ENCODE measurements around the gene CTSD. TPM values are rescaled to one million over a fixed set of nuclear protein-coding genes. Genes with fewer than 3 reads are reported as not detected.

The CTSD gene
- total and polyA plus RNA-seq, 2 of the 4 experiments (the other 2 are of a cell fraction), result 39.8 to 166 TPM

GRCh38 chr11:1745701-1746320 lies 17.9 kb downstream of the CTSD start:
- H3K23ac ChIP-seq (ENCODE audit: low read depth, low read length), result no peak overlapping the region
- H3K9ac ChIP-seq (ENCODE audit: low read depth, low read length), result no peak overlapping the region
- H3K14ac ChIP-seq (replicated peaks; ENCODE audit: low read depth, low read length), result no peak overlapping the region
- in situ Hi-C loops (cut with MboI; ENCODE audit: low sequenced_read_pairs), result no loop called here
- no peak overlapping the region for H2BK20ac ChIP-seq (ENCODE audit: low read depth, low read length)
- peaks cover 8% of the 10 kb centered on the region; the same call in 1 of the 2 replicates for H3K4me1 ChIP-seq (ENCODE audit: control insufficient read depth, insufficient read depth, low read length)
- H3K4me3 ChIP-seq (ENCODE audit: insufficient read depth, low read depth, low read length), result no peak overlapping the region
- dilution Hi-C loops (cut with HindIII; ENCODE audit: low sequenced_read_pairs, unreplicated experiment), result no loop called here
- no peak for DNase-seq
- TF ChIP-seq FOS (IDR thresholded peaks at IDR 0.05; ENCODE audit: low read depth, low read length) (no peak), RAD21 (IDR thresholded peaks at IDR 0.05; ENCODE audit: low read length) (no peak), RCOR1 (IDR thresholded peaks at IDR 0.05; ENCODE audit: insufficient replicate concordance, low read length) (no peak), ELK1 (IDR thresholded peaks at IDR 0.05; ENCODE audit: borderline replicate concordance, low read depth, low read length) (no peak), RFX5 (IDR thresholded peaks at IDR 0.05; ENCODE audit: low read depth, low read length) (no peak), CTCF (conservative IDR thresholded peaks at IDR 0.05; ENCODE audit: low read depth, low read length) (no peak), MAFK (IDR thresholded peaks at IDR 0.05; ENCODE audit: low read depth, low read length) (no peak), SMC3 (IDR thresholded peaks at IDR 0.05; ENCODE audit: low read depth, low read length) (no peak), CHD1 (IDR thresholded peaks at IDR 0.05; ENCODE audit: low read depth, low read length) (no peak), BHLHE40 (IDR thresholded peaks at IDR 0.05; ENCODE audit: low read depth, low read length) (no peak), MXI1 (IDR thresholded peaks at IDR 0.05; ENCODE audit: borderline replicate concordance, low read depth, low read length) (no peak), MAZ (IDR thresholded peaks at IDR 0.05; ENCODE audit: borderline replicate concordance, low read depth, low read length) (no peak), NFE2L2 (IDR thresholded peaks at IDR 0.05; ENCODE audit: low read depth, low read length) (no peak), POLR2A (IDR thresholded peaks at IDR 0.05; ENCODE audit: low read depth, low read length) (no peak), CEBPB (IDR thresholded peaks at IDR 0.05; ENCODE audit: low read depth, low read length) (no peak), USF2 (IDR thresholded peaks at IDR 0.05; ENCODE audit: low read depth, low read length) (no peak)
- no peak overlapping the region for H2AK5ac ChIP-seq (ENCODE audit: low read depth, low read length)
- H3K4me2 ChIP-seq (ENCODE audit: low read depth, low read length), result no peak overlapping the region
- H3K4ac ChIP-seq (ENCODE audit: low read depth, low read length), result no peak overlapping the region
- no peak overlapping the region for H2AK9ac ChIP-seq (replicated peaks; ENCODE audit: low read depth, low read length, poor library complexity)
- no peak overlapping the region for H2BK15ac ChIP-seq (ENCODE audit: low read depth, low read length)
- WGBS, 2 experiments (ENCODE audit: extremely low coverage in 2 of 2, insufficient read length in 1 of 2), result 79% methylated on average over 11 of the region's 14 CpGs; no CpG with 5 or more reads in 1 of the 2 experiments
- H3K27ac ChIP-seq (ENCODE audit: insufficient read depth, low read length), result no peak overlapping the region
- H2BK5ac ChIP-seq (ENCODE audit: low read depth, low read length, poor library complexity, severe bottlenecking), result no peak overlapping the region
- peaks cover 11% of the 10 kb centered on the region for H4K20me1 ChIP-seq (ENCODE audit: insufficient read depth, low read length)
- no peak overlapping the region for H3K18ac ChIP-seq (ENCODE audit: low read depth, low read length)
- no peak overlapping the region for H4K5ac ChIP-seq (ENCODE audit: low read depth, low read length)
- 0 out of 2 replicates have a peak, but pooled peaks cover 4% of the 10 kb centered on the region for H3K9me1 ChIP-seq (ENCODE audit: insufficient read depth, low read length)
- no peak for ATAC-seq (ENCODE audit: low read depth)
- no peak overlapping the region for H2AFZ ChIP-seq (replicated peaks; ENCODE audit: low read length, poor library complexity)
- CTCF ChIA-PET, result no interaction called here
- no peaks in the 10 kb centered on the region for H3K36me3 ChIP-seq (ENCODE audit: control insufficient read depth, insufficient read depth, low read length)
- POLR2A ChIA-PET (ENCODE audit: unreplicated experiment), result no interaction called here
- intact Hi-C loops (cut with micrococcal nuclease), result no loop called here
- H3K79me1 ChIP-seq (ENCODE audit: low read depth in 1 of 2, low read length in 2 of 2), result no peaks in the 10 kb centered on the region
- H4K91ac ChIP-seq (ENCODE audit: insufficient read depth, low read depth, low read length), result no peak overlapping the region
- H3K56ac ChIP-seq (ENCODE audit: extremely low read depth, insufficient read depth, low read length), result no peak overlapping the region
- no peaks in the 10 kb centered on the region; the same call in 1 of the 2 replicates for H3K9me3 ChIP-seq (ENCODE audit: control insufficient read depth, insufficient read depth, low read length)
- H3K27me3 ChIP-seq (ENCODE audit: control insufficient read depth, insufficient read depth, low read length), result peaks cover 24% of the 10 kb centered on the region
- H4K8ac ChIP-seq (ENCODE audit: low read depth in 2 of 2, low read length in 2 of 2), result no peak overlapping the region
- BruUV-seq (replicated peaks), result no TSS peak
- no peak overlapping the region for H2BK120ac ChIP-seq (ENCODE audit: low read depth, low read length)

Measured in IMR-90 (cell line).